ENCODE data around the gene KCNQ1. TPM values are rescaled to one million over a fixed set of nuclear protein-coding genes. Genes with fewer than 3 reads are reported as not detected.

KCNQ1 gene
- total and polyA plus RNA-seq, 2 experiments from 2014 or later = 0.45 to 0.87 TPM

GRCh38 chr11:2582946-2583604 is 138.3 kb downstream of the KCNQ1 start (continued):
- TF ChIP-seq ZNF462 (CRISPR knock-in tag; IDR thresholded peaks at IDR 0.05) (no peak), POLR2AphosphoS5 (IDR thresholded peaks at IDR 0.05; ENCODE audit: low read depth) (no peak), CREB1 (CRISPR knock-in tag; IDR thresholded peaks at IDR 0.05; ENCODE audit: low read depth) (no peak), STAT1 (IDR thresholded peaks at IDR 0.05; ENCODE audit: unreplicated experiment) (no peak), ZNF331 (CRISPR knock-in tag; IDR thresholded peaks at IDR 0.05; ENCODE audit: low read depth) (no peak), ZNF114 (CRISPR knock-in tag; IDR thresholded peaks at IDR 0.05) (no peak), ETS1 (IDR thresholded peaks at IDR 0.05) (no peak), CTCF (conservative IDR thresholded peaks at IDR 0.05; ENCODE audit: low read depth in 2 of 2) (no peak), NANOG (IDR thresholded peaks at IDR 0.05; ENCODE audit: borderline replicate concordance) (no peak)

Measured in GM23338 (cell line).